Brain microvascular endothelial cell (primary cell): ENCODE measurements around the gene XRN1.
A peak's percentile ranks its signal among the peaks of the same experiment; 100 is the strongest.
"Not testable (repeated sequence)": the region's sequence is repeated elsewhere in the genome, so short reads cannot be mapped to it uniquely, and the experiment has no call there.

Experiments
- DNase-seq: peaks from one replicate; pipeline ENCODE4 v3.0.0-alpha.2; 2020
- H3K27ac ChIP-seq: fragments of 250-450 bp; sonication (Bioruptor Pico); 2 replicates; pipeline ENCODE4 v1.5.1; 2020; ENCODE audit warnings: mild to moderate bottlenecking, moderate library complexity
- H3K27me3 ChIP-seq: fragments of 250-450 bp; sonication (Bioruptor Pico); replicated peaks from 2 replicates; pipeline ENCODE4 v1.5.1; 2020; ENCODE audit warnings: mild to moderate bottlenecking
- H3K36me3 ChIP-seq: fragments of 250-450 bp; sonication (Bioruptor Pico); replicated peaks from 2 replicates; pipeline ENCODE4 v1.5.1; 2020; ENCODE audit warnings: mild to moderate bottlenecking
- H3K4me3 ChIP-seq: 2 replicates; pipeline ENCODE4 v1.5.1; 2011; ENCODE audit warnings: low read depth, mild to moderate bottlenecking, control low read depth, low read length, moderate library complexity
- CTCF ChIP-seq: IDR thresholded peaks from 2 replicates; pipeline ENCODE4 v1.5.1; 2011; ENCODE audit warnings: low read depth, mild to moderate bottlenecking, moderate library complexity, low read length, control low read depth, inconsistent platforms; ENCODE audit errors: missing control alignments
- in situ Hi-C: cut with HindIII; loops from 2 replicates; pipeline ENCODE4 v1.10.0; 2017; ENCODE audit warnings: low sequenced_read_pairs, low pct_ligation_motif_present

XRN1 gene

DNA sequence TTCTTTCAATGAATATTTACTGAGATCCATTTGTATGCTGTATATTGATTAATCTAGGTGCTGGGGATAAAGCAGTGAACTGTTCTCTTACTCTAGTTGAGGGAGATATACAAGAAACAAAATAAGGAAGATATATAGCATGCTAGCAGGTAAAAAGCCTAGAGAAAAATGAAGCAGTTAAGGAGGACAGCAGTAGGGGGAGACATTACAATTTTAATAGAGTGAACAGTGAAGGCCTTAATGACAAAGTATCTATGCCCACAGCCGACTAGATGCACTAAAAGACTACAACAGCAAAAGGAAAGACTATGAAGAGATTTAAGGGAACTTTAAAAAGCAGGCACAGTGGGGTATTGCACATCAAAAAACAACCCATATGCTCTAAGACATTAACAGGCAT, 81.4 kb downstream of the XRN1 start:
- Histone ChIP-seq H3K36me3 (peaks cover 5% of the 10 kb centered on the region), H3K27ac (no peak overlapping the region), H3K27me3 (no peaks in the 10 kb centered on the region), H3K4me3 (no peak overlapping the region)
- in situ Hi-C loops = no loop called here
- peak; percentile 17 for TF ChIP-seq CTCF
- no peak for DNase-seq

DNA sequence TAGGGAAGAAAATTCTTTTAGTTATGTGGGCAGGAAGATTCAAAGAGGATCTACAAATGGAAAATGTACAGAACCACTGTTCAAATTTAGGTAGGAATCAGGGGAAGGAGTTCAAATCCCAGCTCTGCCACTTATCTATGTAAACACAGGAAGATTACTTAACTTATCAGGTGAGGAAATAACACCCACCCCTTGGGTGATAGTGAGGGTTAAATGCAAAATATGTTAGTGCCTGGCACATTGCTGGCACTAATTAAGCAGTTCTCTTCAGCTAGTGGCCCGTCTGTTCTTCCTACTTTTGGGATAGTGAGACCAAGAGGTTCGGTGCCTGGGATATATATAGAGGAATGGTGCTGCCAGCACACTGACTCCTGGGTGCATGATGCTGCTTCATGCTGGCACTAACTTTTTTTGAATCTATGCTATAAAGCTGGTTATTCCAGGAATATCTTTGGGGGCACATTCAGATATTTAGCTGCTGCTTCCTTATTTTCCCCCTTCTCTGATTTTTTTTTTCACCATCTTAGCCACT, 83.8 kb downstream of the XRN1 start:
- DNase-seq = no peak
- Histone ChIP-seq H3K4me3 (no peak overlapping the region), H3K36me3 (peaks cover 5% of the 10 kb centered on the region), H3K27ac (no peak overlapping the region), H3K27me3 (no peaks in the 10 kb centered on the region)
- no peak for TF ChIP-seq CTCF
- in situ Hi-C loops = no loop called here

GRCh38 chr3:142363433-142363832, 84.4 kb downstream of the XRN1 start:
- in situ Hi-C loops, H3K36me3 ChIP-seq: not testable (repeated sequence)

DNA sequence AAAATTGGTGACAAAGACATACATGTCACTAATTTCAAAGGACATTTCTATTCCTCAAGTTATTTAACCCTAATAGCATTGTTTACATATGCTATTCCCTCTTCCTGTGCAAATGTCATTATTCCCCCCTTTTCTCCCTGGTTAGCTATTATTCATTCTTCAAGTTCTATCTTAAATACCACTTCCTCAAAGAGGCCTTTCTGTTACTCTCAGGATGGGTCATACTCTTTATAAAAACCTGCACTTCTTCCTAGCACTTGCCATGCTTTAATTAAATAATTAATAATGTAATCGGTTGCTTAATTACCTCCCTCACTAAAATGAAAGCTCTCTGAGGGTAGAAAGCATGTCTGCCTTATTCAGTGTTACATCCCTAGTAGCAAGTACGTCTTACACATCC, 88.5 kb downstream of the XRN1 start:
- no peak for DNase-seq
- in situ Hi-C loops = no loop called here
- TF ChIP-seq CTCF = no peak
- no peaks in the 10 kb centered on the region for H3K27me3 ChIP-seq
- no peak overlapping the region for H3K27ac ChIP-seq
- no peak overlapping the region for H3K4me3 ChIP-seq
- peaks cover 17% of the 10 kb centered on the region for H3K36me3 ChIP-seq

More at GRCh38 chr3:142363433-142363832, 84.4 kb downstream of the XRN1 start:
- not testable (repeated sequence) for H3K27me3 ChIP-seq, H3K4me3 ChIP-seq, H3K27ac ChIP-seq, DNase-seq

GRCh38 chr3:142356818-142357217, 91.0 kb downstream of the XRN1 start:
- in situ Hi-C loops = no loop called here
- no peak for TF ChIP-seq CTCF

DNA sequence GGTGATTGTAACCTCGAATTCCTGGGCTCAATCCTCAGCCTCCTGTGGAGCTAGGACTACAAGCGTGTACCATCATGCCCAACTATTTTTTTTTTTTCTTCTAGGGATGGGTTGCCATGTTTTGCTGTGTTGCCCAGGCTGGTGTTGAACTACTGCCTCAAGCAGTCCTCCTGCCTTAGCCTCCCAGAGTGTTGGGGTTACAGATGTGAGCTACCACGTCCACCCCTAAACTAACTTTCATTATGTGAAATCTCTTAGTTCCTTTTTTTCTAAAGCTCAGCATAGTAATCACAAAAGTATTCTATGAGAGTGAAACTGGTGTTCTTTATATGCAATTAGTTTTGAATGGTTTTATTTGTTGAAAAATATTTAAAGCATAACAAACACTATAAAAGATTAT, 92.1 kb downstream of the XRN1 start:
- DNase-seq = no peak
- in situ Hi-C loops = no loop called here
- H3K27ac ChIP-seq = no peak overlapping the region
- no peak for TF ChIP-seq CTCF
- no peak overlapping the region for H3K4me3 ChIP-seq
- no peaks in the 10 kb centered on the region for H3K27me3 ChIP-seq
- peaks cover 18% of the 10 kb centered on the region for H3K36me3 ChIP-seq

More at GRCh38 chr3:142356818-142357217, 91.0 kb downstream of the XRN1 start:
- Histone ChIP-seq H3K4me3 (no peak overlapping the region), H3K36me3 (peaks cover 17% of the 10 kb centered on the region), H3K27ac (no peak overlapping the region), H3K27me3 (no peaks in the 10 kb centered on the region)
- DNase-seq = no peak
